GM12878 (cell line): ENCODE data around the gene BEND7. TPM values are rescaled to one million over a fixed set of nuclear protein-coding genes. Genes with fewer than 3 reads are reported as not detected.

Experiments
- ATAC-seq: fragments of 200-7000 bp; cut with Tn5 transposase; 3 replicates; pipeline ENCODE4 v1.9.1; 2020; ENCODE audit warnings: mild to moderate bottlenecking, moderate library complexity
- BruUV-seq: library from RNA; stranded (reverse); fragments of 400-500 nt; replicated peaks from 2 replicates; lab custom pipeline; 2021; lab: Mats Ljungman, UMichigan
- CTCF ChIA-PET: fragments of 300-600 bp; sonication (Branson Sonifier 250); formaldehyde crosslinking; extraction: SDS; loops from one replicate; lab custom pipeline; 2021; ENCODE audit warnings: inconsistent platforms; lab: Yijun Ruan, JAX
- POLR2A ChIA-PET: fragments of 350-600 bp; formaldehyde crosslinking; extraction: SDS; loops from one replicate; lab custom pipeline; 2021; ENCODE audit warnings: inconsistent platforms; lab: Charles Lee
- RAD21 ChIA-PET: fragments of 300-600 bp; sonication (Branson Sonifier 250); formaldehyde crosslinking; loops from one replicate; lab custom pipeline; 2023; ENCODE audit warnings: antibody characterized with exemption; ENCODE audit not compliant: unreplicated experiment; lab: Charles Lee
- SMC1A ChIA-PET: fragments of 300-600 bp; sonication (Branson Sonifier 250); formaldehyde crosslinking; loops from one replicate; lab custom pipeline; 2023; ENCODE audit not compliant: unreplicated experiment, uncharacterized antibody; lab: Charles Lee
- DNase-seq: peaks from one replicate; pipeline ENCODE4 v3.0.0-alpha.2; 2011; ENCODE audit warnings: low read depth, low spot score
- FAIRE-seq: peaks from 3 replicates; lab custom pipeline; 2011; peaks lifted over from hg19 to GRCh38; lab: Jason Lieb, UNC
- H2AFZ ChIP-seq: 2 replicates; pipeline ENCODE4 v1.6.0; 2011; ENCODE audit warnings: low read depth, low read length, control low read depth; ENCODE audit not compliant: control insufficient read depth
- H3K27ac ChIP-seq: 2 replicates; pipeline ENCODE4 v1.5.1; 2011; ENCODE audit warnings: control low read depth; ENCODE audit not compliant: control insufficient read depth, insufficient read depth
- H3K27me3 ChIP-seq, 2 experiments: replicated peaks in 1 of 2; 2 replicates each; pipeline versions ENCODE4 v1.6.0 to v1.6.1; 2011; ENCODE audit warnings: low read length in 1 of 2; ENCODE audit not compliant: control insufficient read depth in 2 of 2, insufficient read depth in 2 of 2
- H3K36me3 ChIP-seq, 2 experiments: 2 replicates each; pipeline ENCODE4 v1.5.1; 2011; ENCODE audit warnings: low read length in 1 of 2; ENCODE audit not compliant: control insufficient read depth in 2 of 2, insufficient read depth in 2 of 2
- H3K4me1 ChIP-seq: 2 replicates; pipeline ENCODE4 v1.6.1; 2011; ENCODE audit warnings: mild to moderate bottlenecking, low read length, moderate library complexity, mixed read lengths; ENCODE audit not compliant: control insufficient read depth, insufficient read depth
- H3K4me2 ChIP-seq: 2 replicates; pipeline ENCODE4 v1.6.0; 2011; ENCODE audit warnings: control low read depth; ENCODE audit not compliant: control insufficient read depth, insufficient read depth
- H3K4me3 ChIP-seq: fragments of 200-600 bp; sonication (generic); 2 replicates; pipeline ENCODE4 v1.5.1; 2016
- H3K79me2 ChIP-seq: 2 replicates; pipeline ENCODE4 v1.6.0; 2011; ENCODE audit warnings: low read length; ENCODE audit not compliant: control insufficient read depth, insufficient read depth
- H3K9ac ChIP-seq: 2 replicates; pipeline ENCODE4 v1.8.0; 2011; ENCODE audit warnings: low read length, control low read depth, mixed read lengths; ENCODE audit not compliant: control insufficient read depth, insufficient read depth
- H3K9me3 ChIP-seq: replicated peaks from 3 replicates; pipeline ENCODE4 v1.5.1; 2011; ENCODE audit warnings: mild to moderate bottlenecking, low read length; ENCODE audit not compliant: control insufficient read depth, insufficient read depth
- H4K20me1 ChIP-seq: 2 replicates; pipeline ENCODE4 v1.6.0; 2011; ENCODE audit not compliant: control insufficient read depth, insufficient read depth
- CHD2 ChIP-seq: IDR thresholded peaks from 2 replicates; pipeline ENCODE4 v1.6.1; 2011; ENCODE audit warnings: low read depth, low read length, improper control_type of control experiment, borderline replicate concordance
- CHD4 ChIP-seq: fragments of 200-600 bp; sonication (generic); IDR thresholded peaks from 2 replicates; pipeline ENCODE4 v1.6.1; 2016; ENCODE audit warnings: mild to moderate bottlenecking
- HDGF ChIP-seq: fragments of 450-650 bp; IDR thresholded peaks from 2 replicates; pipeline ENCODE4 v1.6.1; 2016; ENCODE audit warnings: antibody characterized with exemption
- KDM1A ChIP-seq: fragments of 200-600 bp; sonication (generic); IDR thresholded peaks from 2 replicates; pipeline ENCODE4 v1.6.1; 2016; ENCODE audit warnings: borderline replicate concordance
- NFXL1 ChIP-seq: fragments of 450-650 bp; IDR thresholded peaks from 2 replicates; pipeline ENCODE4 v1.6.1; 2017; ENCODE audit warnings: antibody characterized with exemption, mild to moderate bottlenecking, borderline replicate concordance
- POLR2A ChIP-seq: IDR thresholded peaks from 2 replicates; pipeline ENCODE4 v1.6.1; 2011; ENCODE audit warnings: low read depth, mild to moderate bottlenecking, low read length
- SMAD1 ChIP-seq: fragments of 450-650 bp; IDR thresholded peaks from 2 replicates; pipeline ENCODE4 v1.6.1; 2018; ENCODE audit warnings: mild to moderate bottlenecking, low read depth; ENCODE audit not compliant: partially characterized antibody
- SRF ChIP-seq, 2 experiments: IDR thresholded peaks; 2 replicates each; pipeline ENCODE4 v1.6.1; 2011; ENCODE audit warnings: low read depth in 2 of 2, low read length in 2 of 2, mild to moderate bottlenecking in 1 of 2, moderate library complexity in 1 of 2
- WRNIP1 ChIP-seq: IDR thresholded peaks from 2 replicates; pipeline ENCODE4 v1.6.1; 2011; ENCODE audit warnings: low read depth, low read length, improper control_type of control experiment, borderline replicate concordance
- WGBS: methylation state at CpG from one replicate; pipeline ENCODE4 v1.1.6; 2016; ENCODE audit warnings: low lambda C conversion rate; ENCODE audit not compliant: insufficient replicate concordance, insufficient coverage; ENCODE audit errors: missing lambda C conversion rate; 5-methylcytosine and 5-hydroxymethylcytosine counted together
- in situ Hi-C: fragments of 300-500 bp; cut with MboI; formaldehyde crosslinking; loops from 9 replicates; pipeline ENCODE4 v1.14.3; 2018; ENCODE audit warnings: mixed read lengths
- intact Hi-C: fragments of 100-400 bp; cut with micrococcal nuclease; formaldehyde crosslinking; loops from one replicate; pipeline ENCODE4 v1.14.2; 2022; ENCODE audit not compliant: unreplicated experiment
- polyA plus RNA-seq, 11 experiments: library from polyadenylated mRNA; depleted of rRNA in 4 of 11; unstranded in 6 of 11; stranded (reverse) in 5 of 11; fragments of >200 nt; fragmentation: Nextera tagmentation in 4 of 11; fragmentation: Illumina TruSeq in 1 of 11; extraction: Ambion mirVana in 4 of 11; extraction: Trizol in 1 of 11; gene quantifications; 1 replicate in 1 of 11; 2 replicates in 10 of 11; pipeline versions ENCODE4 v1.2.1 to v1.2.3, GENCODE V29; 2011 to 2016; ENCODE audit warnings: inconsistent platforms in 2 of 11, missing spikeins in 2 of 11, low read depth in 1 of 11
- total RNA-seq, 4 experiments: library from RNA; depleted of rRNA in 3 of 4; stranded (reverse); fragments of >200 nt in 3 of 4; fragmentation: Illumina TruSeq in 1 of 4; extraction: Trizol in 1 of 4; gene quantifications; 2 replicates each; pipeline versions ENCODE4 v1.2.1 to v1.2.3, GENCODE V29; 2013 to 2021

The BEND7 gene
- total and polyA plus RNA-seq, 10 of the 15 experiments (the other 5 are each of a cell fraction or from before 2014, with no cell fraction given) = not detected

GRCh38 chr10:13441476-13441875, 87.3 kb downstream of the BEND7 start:
- Histone ChIP-seq H3K4me2 (no peak overlapping the region), H3K79me2 (no peaks in the 10 kb centered on the region), H4K20me1 (no peaks in the 10 kb centered on the region), H3K27me3 (peaks cover 8 to 9% of the 10 kb centered on the region in 2 experiments; a peak in 3 of 4 replicates), H3K27ac (no peak overlapping the region), H3K4me3 (no peak overlapping the region), H2AFZ (no peak overlapping the region), H3K4me1 (0 out of 2 replicates have a peak, but pooled peaks cover 3% of the 10 kb centered on the region), H3K9me3 (no peaks in the 10 kb centered on the region; the same call in 2 of the 3 replicates), H3K9ac (no peak overlapping the region), H3K36me3 (no peaks in the 10 kb centered on the region)
- FAIRE-seq (no peak), ATAC-seq (no peak), DNase-seq (no peak)
- no peak for TF ChIP-seq HDGF
- TF ChIP-seq NFXL1 = no peak
- TF ChIP-seq SRF (IDR thresholded peaks at IDR 0.05; ENCODE audit: low read depth in 2 of 2, low read length in 2 of 2) = no peak
- no peak for TF ChIP-seq CHD2
- no peak for TF ChIP-seq SMAD1
- no peak for TF ChIP-seq CHD4
- TF ChIP-seq WRNIP1 = no peak
- no peak for TF ChIP-seq POLR2A
- no peak for TF ChIP-seq KDM1A
- ChIA-PET RAD21 (no interaction called here), SMC1A (interaction anchor here (1.1 to 2.9 kb wide), 2 partner anchors 12 to 69 kb away, joined by 3 to 9 read pairs; no protein-coding TSS in a partner anchor), CTCF (interaction anchor here (0.6 to 5.0 kb wide), 5 partner anchors 37 to 978 kb away, joined by 3 to 41 read pairs (median 3); no protein-coding TSS in a partner anchor), POLR2A (no interaction called here)
- BruUV-seq = no TSS peak
- WGBS = 36% methylated on average over 7 of the region's 7 CpGs
- in situ Hi-C loops = no loop called here
- intact Hi-C loops = loop anchor here (10.0 kb wide), 1 partner anchor 277 kb away; the partner anchor contains the start of gene MCM10
